GM21390 (cell line): ENCODE data around the gene TBC1D20.

Experiments used
- ATAC-seq: cut with Tn5 transposase; IDR thresholded peaks from one replicate; pipeline ENCODE4 v1.9.1; 2021; ENCODE audit not compliant: unreplicated experiment

The TBC1D20 gene

GRCh38 chr20:420721-421574 lies 41.4 kb downstream of the TBC1D20 start:
- ATAC-seq, result no peak

DNA sequence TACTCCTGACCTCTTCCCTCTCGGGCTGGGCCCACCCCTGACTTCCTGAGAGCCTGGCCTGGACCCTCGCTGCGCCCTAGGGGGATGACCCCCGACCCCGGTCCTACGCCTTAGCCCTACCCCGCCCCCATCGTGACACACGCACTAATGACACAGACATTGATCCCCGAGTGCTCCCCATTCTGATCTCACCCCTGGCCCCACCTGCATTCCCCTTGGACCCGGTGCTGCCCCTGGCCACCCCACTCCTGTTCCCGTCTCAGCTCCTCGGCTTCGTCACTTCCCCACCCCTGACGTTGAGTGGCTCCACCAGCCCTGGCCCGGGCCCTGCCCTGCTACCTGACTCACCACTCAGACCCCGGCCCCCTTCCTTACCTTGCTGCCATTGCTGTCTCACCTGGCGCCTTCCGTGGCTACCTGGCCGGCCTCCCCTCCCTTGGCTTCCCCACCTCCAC lies 42.1 kb downstream of the TBC1D20 start:
- no peak for ATAC-seq

DNA sequence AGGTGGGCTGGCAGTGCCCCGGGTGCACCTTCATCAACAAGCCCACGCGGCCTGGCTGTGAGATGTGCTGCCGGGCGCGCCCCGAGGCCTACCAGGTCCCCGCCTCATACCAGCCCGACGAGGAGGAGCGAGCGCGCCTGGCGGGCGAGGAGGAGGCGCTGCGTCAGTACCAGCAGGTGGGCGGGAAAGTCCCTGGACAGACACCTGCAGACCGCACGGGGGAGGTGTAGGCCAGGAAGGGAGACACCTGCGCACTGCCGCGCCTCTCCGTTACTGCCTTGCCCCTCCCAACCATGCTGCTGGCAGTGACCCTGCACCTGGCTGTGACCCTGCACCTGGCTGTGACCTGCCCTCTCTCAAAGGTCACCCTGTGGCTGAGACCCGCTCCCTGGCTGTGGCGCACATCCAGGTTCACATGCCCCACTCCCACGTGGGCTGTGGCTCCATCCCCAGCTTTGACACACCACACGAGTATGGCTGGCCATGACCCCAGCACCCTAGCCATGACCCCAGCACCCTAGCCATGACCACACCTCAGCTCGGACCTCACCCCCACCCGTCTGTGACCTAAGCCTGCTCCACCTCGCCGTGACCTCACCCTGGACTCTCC lies 42.7 kb downstream of the TBC1D20 start:
- ATAC-seq, result no peak

GRCh38 chr20:418858-419365 lies 43.4 kb downstream of the TBC1D20 start:
- ATAC-seq, result no peak

DNA sequence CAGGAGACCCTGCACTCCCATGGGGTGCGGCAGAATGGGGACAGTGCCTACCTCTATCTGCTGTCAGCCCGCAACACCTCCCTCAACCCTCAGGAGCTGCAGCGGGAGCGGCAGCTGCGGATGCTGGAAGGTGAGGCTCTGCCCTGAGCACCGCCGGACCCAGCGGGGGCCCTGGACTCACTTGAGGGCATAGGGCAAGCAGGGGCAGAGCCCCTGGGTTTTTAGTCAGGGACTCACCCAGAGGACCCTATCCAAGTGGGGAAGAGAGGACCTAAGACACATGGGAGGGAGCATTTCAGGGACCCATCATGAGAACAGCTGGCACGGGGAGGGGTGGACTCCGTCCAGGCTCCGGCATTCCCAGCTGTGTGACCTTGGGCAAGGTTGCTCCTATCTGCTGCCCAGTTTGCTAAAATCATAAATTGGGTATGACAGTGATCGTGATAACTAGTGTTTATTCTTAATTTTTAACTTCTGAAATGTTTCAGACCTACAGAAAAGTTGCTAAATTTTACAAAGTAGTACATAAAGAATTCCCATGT lies 44.5 kb downstream of the TBC1D20 start:
- no peak for ATAC-seq

DNA sequence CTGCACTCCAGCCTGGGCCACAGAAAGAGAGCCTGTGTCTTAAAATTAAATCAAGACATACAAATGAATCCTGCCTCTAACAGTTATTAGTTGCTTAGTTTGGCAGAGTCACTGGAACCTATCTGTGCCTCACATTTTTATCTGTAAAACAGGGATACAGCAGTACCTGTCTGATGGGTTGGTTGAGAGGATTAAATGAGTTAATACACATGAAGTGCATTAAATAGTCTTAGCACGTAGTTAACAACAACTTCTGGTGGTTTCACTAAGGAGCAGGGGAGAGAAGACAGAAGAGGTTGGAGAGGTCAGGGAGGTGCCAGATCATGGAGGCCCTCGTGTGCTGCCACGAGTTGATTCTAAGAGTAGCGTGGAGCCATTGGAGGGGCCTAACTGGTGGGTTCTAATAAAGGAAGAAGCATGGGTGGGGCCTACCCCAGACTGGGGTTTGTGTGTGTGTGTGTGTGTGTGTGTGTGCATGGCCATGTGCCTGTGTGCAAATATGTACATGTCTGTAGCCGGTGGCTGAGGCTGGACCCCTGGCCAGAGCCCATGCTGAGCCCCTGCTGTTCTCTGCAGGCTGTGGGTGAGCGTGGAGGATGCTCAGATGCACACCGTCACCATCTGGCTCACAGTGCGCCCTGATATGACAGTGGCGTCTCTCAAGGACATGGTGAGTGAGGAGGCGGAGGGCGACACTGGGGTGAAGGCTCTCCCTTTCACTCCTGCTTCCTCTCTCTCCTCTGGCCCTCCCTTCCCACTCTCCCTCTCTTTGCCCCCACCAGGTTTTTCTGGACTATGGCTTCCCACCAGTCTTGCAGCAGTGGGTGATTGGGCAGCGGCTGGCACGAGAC lies 45.2 kb downstream of the TBC1D20 start:
- no peak for ATAC-seq

- no peak for ATAC-seq
Measured at GRCh38 chr20:415820-416322, 46.5 kb downstream of the TBC1D20 start.

DNA sequence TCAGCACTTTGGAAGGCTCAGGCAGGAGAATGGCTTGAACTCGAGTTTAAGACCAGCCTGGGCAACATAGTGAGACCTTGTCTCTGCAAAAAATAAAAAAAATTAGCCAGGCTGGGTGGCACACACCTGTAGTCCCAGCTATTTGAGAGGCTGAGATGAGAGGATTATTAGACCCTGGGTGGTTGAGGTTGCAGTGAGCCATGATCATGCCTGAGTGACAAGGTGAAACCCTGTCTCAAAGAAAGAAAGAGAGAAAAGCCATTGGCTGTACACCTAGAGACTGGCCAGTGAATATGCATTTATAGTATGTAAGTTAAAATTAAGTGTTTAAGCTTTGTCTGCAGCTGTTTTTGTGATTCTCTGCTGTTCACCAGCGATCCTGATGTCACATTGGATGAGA lies 48.2 kb downstream of the TBC1D20 start:
- no peak for ATAC-seq

DNA sequence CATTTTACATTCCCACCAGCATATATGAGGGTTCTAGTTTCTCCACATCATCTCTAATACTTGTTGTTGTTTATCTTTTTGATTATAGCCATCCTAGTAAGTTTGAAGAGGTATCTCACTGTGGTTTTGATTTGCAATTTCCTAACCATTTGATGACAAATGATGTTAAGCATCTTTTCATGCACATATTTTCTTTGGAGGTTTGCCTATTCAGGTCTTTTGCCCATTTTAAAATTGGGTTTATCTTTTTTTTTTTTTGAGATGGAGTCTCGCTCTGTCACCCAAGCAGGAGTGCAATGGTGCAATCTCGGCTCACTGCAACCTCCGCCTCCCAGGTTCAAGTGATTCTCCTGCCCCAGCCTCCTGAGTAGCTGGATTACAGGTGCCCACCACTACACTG lies 50.3 kb downstream of the TBC1D20 start:
- ATAC-seq, result no peak

DNA sequence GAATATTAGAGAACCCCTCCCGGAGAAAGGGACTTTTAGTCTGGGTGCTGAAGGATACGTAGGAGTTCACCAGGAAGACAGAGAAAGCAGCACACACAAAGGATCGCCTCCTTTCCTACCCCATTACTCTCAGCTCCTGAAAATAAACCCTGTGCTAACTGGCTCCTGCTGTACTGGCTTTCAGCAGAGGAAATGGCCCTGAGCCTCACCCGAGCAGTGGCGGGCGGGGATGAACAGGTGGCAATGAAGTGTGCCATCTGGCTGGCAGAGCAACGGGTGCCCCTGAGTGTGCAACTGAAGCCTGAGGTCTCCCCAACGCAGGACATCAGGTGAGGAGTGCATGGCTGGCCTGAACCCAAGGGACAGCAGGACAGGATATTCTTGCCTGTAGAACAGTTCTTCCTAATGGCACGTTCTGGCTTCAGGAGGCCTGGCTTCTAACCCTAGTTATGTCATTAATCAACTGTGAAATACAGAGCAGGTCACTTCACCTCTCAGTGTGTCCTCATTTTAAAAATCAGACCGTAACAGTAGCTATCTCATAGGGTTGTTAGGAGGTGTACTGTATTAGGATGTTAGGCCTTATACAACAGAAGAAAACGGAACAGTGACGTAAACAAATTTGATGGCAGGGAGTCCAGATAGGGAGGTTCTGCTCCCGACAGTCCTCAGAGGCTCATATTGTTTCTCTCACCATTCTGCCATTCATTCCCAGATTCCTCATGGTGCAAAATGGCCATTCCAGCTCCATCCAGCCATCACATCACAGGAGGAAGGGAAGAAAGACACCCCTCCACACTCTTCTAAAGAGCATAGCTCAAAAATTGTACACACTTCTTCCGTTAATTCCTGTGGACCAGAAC lies 52.4 kb downstream of the TBC1D20 start:
- ATAC-seq, result no peak

- ATAC-seq, result peak; percentile 13
Measured at GRCh38 chr20:408843-409696, 53.3 kb downstream of the TBC1D20 start.

DNA sequence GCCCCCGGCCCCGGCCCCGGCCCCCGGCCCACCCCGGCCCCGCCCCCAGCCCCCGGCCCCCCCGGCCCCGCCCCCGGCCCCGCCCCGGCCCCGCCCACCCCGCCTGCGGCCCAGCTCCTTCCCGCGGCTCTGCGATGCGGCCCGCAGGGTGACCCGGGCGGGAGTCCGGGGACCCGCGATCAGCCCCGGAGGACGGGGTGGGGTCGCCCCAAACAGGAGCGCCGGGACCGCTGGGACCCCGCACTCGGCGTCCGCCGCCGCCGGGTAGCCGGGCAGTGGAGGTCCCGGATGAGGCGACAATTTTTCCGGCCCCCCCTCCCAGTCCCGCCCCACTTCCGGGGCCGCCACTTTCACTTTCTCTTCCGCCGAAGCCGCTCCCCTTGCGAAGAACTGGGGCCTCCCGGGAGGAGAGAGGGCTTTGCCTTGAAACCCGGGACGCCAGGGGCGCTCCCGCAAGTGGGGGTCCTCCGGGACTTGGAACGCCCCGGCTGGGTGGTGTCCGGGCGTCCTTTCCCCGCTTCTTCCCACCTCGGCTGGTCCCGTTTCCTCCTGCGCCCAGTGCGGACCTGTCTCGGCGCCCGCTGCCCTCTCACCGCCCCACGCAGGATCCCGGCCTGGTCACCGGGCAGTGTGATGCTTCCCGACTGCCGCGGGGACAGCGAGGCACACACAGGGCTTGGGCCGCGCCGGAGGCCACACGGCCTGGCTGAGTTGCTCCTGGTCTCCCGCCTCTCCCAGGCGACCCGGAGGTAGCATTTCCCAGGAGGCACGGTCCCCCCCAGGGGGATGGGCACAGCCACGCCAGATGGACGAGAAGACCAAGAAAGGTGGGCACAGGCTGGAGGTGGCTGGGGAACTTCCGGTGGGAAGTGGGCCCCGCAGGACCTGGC lies 54.1 kb downstream of the TBC1D20 start, which contains the start of gene RBCK1:
TSS of gene RBCK1 (plus strand) at position 347 of the 890 bp plus-strand sequence. CDS start at position 806, 459 bp downstream.
- ATAC-seq, result peak; percentile 67

- ATAC-seq, result peak; percentile 65
Measured at GRCh38 chr20:407133-407952, 55.0 kb downstream of the TBC1D20 start.

DNA sequence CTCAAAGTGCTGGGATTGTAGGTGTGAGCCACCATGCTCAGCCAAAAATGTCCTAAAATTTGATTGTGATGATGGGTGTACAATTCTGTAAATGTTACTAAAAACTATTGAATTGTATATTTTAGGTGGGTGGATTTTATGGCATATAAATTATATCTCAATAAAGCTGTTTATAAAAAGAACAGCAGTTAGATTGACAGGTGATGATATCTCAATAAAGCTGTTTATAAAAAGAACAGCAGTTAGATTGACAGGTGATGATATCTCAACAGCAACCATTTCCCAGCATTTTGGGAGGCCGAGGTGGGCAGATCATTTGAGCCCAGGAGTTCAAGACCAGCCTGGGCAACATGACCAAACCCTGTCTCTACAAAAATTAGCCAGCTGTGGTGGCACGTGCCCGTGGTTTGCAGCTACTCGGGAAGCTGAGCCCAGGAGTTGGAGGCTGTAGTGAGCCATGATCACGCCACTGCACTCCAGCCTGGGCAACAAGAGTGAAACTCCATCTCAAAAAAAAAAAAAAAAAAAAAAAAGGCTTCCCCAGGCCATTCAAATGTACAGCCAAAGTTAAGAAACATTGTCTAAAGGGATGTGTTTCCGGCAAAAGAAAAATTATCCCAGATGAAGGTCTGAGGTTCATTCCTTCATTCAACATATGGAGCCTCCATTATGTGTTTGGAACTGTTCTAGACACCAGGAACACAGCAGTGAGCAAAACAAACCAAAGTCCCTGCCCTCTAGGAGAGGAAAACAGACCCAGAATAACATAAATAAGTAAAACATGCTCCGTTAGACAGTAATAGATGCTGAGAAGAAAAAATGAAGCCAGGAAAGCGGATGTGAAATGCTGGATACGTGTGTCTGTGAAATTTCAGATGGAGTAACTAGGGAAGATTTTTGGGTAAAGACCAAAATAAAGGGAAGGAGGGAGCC lies 55.9 kb downstream of the TBC1D20 start:
- ATAC-seq, result no peak

GRCh38 chr20:404088-404487 lies 58.2 kb downstream of the TBC1D20 start:
- no peak for ATAC-seq

DNA sequence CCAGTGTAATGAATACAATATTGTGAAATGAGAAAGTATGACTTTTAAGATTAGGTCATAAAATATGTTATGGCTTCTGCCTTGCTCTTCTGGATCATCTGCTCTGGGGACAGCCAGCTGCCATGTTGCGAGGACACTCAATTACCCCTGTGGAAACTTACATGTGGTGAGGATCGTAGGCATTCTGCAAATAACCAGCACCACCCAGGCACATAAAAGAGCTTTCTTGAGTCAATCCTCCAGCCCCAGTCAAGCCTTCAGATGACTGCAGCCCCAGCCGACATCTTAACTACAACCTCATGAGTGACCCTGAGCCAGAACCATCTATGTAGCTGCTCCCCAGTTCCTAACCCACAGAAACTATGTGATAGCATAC lies 58.8 kb downstream of the TBC1D20 start:
- no peak for ATAC-seq
